HEK293 (cell line): ENCODE results near the gene LRRC23.

Experiments
- YY2 ChIP-seq: fragments of 450-650 bp; formaldehyde crosslinking; IDR thresholded peaks from 2 replicates; pipeline ENCODE4 v1.5.1; 2016; ENCODE audit warnings: missing biosample characterization, missing genetic modification characterization
- ZFP37 ChIP-seq: fragments of 450-650 bp; formaldehyde crosslinking; IDR thresholded peaks from 2 replicates; pipeline ENCODE4 v1.5.1; 2016; ENCODE audit warnings: missing biosample characterization, missing genetic modification characterization
- ZNF274 ChIP-seq, 2 experiments: fragments of 200-500 bp in 1 of 2; fragments of 450-650 bp in 1 of 2; sonication (Bioruptor generic) in 1 of 2; formaldehyde crosslinking in 1 of 2; IDR thresholded peaks; 2 replicates each; pipeline versions ENCODE4 v1.5.1 to v1.6.1; 2014 to 2016; ENCODE audit warnings: borderline replicate concordance in 1 of 2, inconsistent platforms in 1 of 2, low read length in 1 of 2, missing biosample characterization in 1 of 2, missing genetic modification characterization in 1 of 2
- TF ChIP-seq, protein P1 (sequence below): fragments of 450-650 bp; formaldehyde crosslinking; IDR thresholded peaks from 2 replicates; pipeline ENCODE4 v1.5.1; 2016; ENCODE audit warnings: missing biosample characterization, missing genetic modification characterization
- TF ChIP-seq, protein P2 (sequence below): fragments of 450-650 bp; IDR thresholded peaks from 2 replicates; pipeline ENCODE4 v1.5.1; 2018; ENCODE audit warnings: missing biosample characterization, mild to moderate bottlenecking, missing genetic modification characterization
- TF ChIP-seq, protein P3 (sequence below): fragments of 450-650 bp; formaldehyde crosslinking; IDR thresholded peaks from 2 replicates; pipeline ENCODE4 v1.5.1; 2016; ENCODE audit warnings: missing biosample characterization, missing genetic modification characterization, low read depth

DNA sequence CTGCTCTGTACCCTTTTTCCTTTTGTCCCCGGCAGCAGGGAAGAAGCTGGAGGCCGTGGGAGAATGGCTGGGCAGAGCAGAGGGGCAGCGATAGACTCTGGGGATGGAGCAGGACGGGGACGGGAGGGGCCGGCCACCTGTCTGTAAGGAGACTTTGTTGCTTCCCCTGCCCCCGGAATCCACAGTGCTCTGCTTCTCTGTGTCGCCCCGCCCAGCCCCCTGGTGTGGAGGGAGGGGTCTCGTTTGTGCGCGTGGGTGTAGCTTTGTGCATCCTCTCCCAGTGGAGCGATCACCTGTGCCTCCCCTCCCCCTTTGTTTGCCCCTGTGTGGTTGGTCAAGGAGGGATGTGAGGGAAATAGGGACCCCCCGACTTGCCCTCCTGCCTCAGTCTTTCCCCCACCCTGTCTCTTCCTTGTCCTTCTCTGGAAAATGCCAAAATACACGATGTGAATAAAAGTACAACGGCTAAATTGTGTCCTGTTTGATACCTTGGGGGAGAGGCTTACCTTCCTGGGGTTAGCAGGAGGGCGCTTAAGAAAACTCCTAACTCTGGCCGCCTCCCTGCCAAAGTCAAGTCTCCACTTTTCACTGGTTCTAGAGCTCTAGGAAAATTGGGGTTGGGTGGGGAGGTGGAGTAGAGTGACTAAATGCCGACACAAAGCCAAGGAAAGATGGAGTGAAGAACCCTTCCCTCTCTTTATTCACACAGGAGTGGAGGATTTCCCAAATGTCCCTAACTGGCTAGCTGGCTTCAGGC, 38.3 kb upstream of the LRRC23 start:
- TF ChIP-seq, protein P1, sequence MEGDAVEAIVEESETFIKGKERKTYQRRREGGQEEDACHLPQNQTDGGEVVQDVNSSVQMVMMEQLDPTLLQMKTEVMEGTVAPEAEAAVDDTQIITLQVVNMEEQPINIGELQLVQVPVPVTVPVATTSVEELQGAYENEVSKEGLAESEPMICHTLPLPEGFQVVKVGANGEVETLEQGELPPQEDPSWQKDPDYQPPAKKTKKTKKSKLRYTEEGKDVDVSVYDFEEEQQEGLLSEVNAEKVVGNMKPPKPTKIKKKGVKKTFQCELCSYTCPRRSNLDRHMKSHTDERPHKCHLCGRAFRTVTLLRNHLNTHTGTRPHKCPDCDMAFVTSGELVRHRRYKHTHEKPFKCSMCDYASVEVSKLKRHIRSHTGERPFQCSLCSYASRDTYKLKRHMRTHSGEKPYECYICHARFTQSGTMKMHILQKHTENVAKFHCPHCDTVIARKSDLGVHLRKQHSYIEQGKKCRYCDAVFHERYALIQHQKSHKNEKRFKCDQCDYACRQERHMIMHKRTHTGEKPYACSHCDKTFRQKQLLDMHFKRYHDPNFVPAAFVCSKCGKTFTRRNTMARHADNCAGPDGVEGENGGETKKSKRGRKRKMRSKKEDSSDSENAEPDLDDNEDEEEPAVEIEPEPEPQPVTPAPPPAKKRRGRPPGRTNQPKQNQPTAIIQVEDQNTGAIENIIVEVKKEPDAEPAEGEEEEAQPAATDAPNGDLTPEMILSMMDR (tag by site-specific recombination), result no peak
- TF ChIP-seq ZNF274 (IDR thresholded peaks at IDR 0.05; ENCODE audit: low read length), result no peak
- TF ChIP-seq ZNF274 (tag by site-specific recombination; IDR thresholded peaks at IDR 0.05; ENCODE audit: borderline replicate concordance), result no peak
- TF ChIP-seq, protein P2, sequence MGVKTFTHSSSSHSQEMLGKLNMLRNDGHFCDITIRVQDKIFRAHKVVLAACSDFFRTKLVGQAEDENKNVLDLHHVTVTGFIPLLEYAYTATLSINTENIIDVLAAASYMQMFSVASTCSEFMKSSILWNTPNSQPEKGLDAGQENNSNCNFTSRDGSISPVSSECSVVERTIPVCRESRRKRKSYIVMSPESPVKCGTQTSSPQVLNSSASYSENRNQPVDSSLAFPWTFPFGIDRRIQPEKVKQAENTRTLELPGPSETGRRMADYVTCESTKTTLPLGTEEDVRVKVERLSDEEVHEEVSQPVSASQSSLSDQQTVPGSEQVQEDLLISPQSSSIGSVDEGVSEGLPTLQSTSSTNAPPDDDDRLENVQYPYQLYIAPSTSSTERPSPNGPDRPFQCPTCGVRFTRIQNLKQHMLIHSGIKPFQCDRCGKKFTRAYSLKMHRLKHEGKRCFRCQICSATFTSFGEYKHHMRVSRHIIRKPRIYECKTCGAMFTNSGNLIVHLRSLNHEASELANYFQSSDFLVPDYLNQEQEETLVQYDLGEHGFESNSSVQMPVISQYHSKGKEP (tag by site-specific recombination), result no peak
- TF ChIP-seq, protein P3, sequence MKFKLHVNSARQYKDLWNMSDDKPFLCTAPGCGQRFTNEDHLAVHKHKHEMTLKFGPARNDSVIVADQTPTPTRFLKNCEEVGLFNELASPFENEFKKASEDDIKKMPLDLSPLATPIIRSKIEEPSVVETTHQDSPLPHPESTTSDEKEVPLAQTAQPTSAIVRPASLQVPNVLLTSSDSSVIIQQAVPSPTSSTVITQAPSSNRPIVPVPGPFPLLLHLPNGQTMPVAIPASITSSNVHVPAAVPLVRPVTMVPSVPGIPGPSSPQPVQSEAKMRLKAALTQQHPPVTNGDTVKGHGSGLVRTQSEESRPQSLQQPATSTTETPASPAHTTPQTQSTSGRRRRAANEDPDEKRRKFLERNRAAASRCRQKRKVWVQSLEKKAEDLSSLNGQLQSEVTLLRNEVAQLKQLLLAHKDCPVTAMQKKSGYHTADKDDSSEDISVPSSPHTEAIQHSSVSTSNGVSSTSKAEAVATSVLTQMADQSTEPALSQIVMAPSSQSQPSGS, result no peak
- no peak for TF ChIP-seq ZFP37
- TF ChIP-seq YY2, result no peak
